H9 (cell line): Measurements from ENCODE around the gene BTN2A1. TPM values are rescaled to one million over a fixed set of nuclear protein-coding genes. Genes with fewer than 3 reads are reported as not detected.
"Not testable (repeated sequence)": the region's sequence is repeated elsewhere in the genome, so short reads cannot be mapped to it uniquely, and the experiment has no call there.

Experiments
- DNase-seq: peaks from one replicate; pipeline ENCODE4 v3.0.0-alpha.2; 2017
- H2AFZ ChIP-seq: one replicate; pipeline ENCODE4 v1.6.1; 2013; ENCODE audit warnings: mild to moderate bottlenecking, low read length, control low read depth, moderate library complexity
- H2AK5ac ChIP-seq: 2 replicates; pipeline ENCODE4 v1.6.1; 2013; ENCODE audit warnings: low read length, control low read depth, mixed read lengths; ENCODE audit not compliant: insufficient read length
- H2BK120ac ChIP-seq: one replicate; pipeline ENCODE4 v1.6.1; 2013; ENCODE audit warnings: low read depth, mild to moderate bottlenecking, low read length, control low read depth, inconsistent platforms; ENCODE audit not compliant: poor library complexity, severe bottlenecking
- H2BK12ac ChIP-seq: 2 replicates; pipeline ENCODE4 v1.6.1; 2013; ENCODE audit warnings: low read length, control low read depth, mixed read lengths, low read depth; ENCODE audit not compliant: insufficient read length
- H2BK15ac ChIP-seq: 2 replicates; pipeline ENCODE4 v1.6.1; 2013; ENCODE audit warnings: low read depth, low read length, control low read depth
- H2BK20ac ChIP-seq: one replicate; pipeline ENCODE4 v1.6.1; 2013; ENCODE audit warnings: low read depth, mild to moderate bottlenecking, low read length, control low read depth, inconsistent platforms; ENCODE audit not compliant: poor library complexity, severe bottlenecking
- H2BK5ac ChIP-seq: 2 replicates; pipeline ENCODE4 v1.6.1; 2013; ENCODE audit warnings: low read length, control low read depth, mixed read lengths; ENCODE audit not compliant: insufficient read length
- H3K14ac ChIP-seq: 2 replicates; pipeline ENCODE4 v1.6.1; 2013; ENCODE audit warnings: low read length, control low read depth; ENCODE audit not compliant: insufficient read depth
- H3K18ac ChIP-seq: 2 replicates; pipeline ENCODE4 v1.6.1; 2013; ENCODE audit warnings: low read depth, mild to moderate bottlenecking, mixed read lengths, low read length, control low read depth; ENCODE audit not compliant: insufficient read length
- H3K23ac ChIP-seq: 2 replicates; pipeline ENCODE4 v1.6.1; 2013; ENCODE audit warnings: low read length, control low read depth, mixed read lengths, low read depth; ENCODE audit not compliant: insufficient read length
- H3K23me2 ChIP-seq: 2 replicates; pipeline ENCODE4 v1.6.1; 2013; ENCODE audit warnings: low read depth, mild to moderate bottlenecking, mixed read lengths, low read length, control low read depth; ENCODE audit not compliant: insufficient read length, poor library complexity, severe bottlenecking
- H3K27ac ChIP-seq: 2 replicates; pipeline ENCODE4 v1.5.1; 2013; ENCODE audit warnings: low read length, control low read depth, mixed read lengths, low read depth; ENCODE audit not compliant: insufficient read length
- H3K27me3 ChIP-seq: 2 replicates; pipeline ENCODE4 v1.6.1; 2013; ENCODE audit warnings: low read length, control low read depth, inconsistent platforms; ENCODE audit not compliant: insufficient read depth
- H3K4ac ChIP-seq: 2 replicates; pipeline ENCODE4 v1.6.1; 2013; ENCODE audit warnings: low read depth, mild to moderate bottlenecking, control low read depth, inconsistent platforms, low read length, moderate library complexity
- H3K4me1 ChIP-seq: 2 replicates; pipeline ENCODE4 v1.6.1; 2013; ENCODE audit warnings: low read length, control low read depth, inconsistent platforms; ENCODE audit not compliant: insufficient read depth
- H3K4me2 ChIP-seq: 2 replicates; pipeline ENCODE4 v1.6.1; 2013; ENCODE audit warnings: low read length, control low read depth, mixed read lengths; ENCODE audit not compliant: insufficient read length, insufficient read depth
- H3K56ac ChIP-seq: 2 replicates; pipeline ENCODE4 v1.6.1; 2013; ENCODE audit warnings: low read depth, mild to moderate bottlenecking, mixed read lengths, low read length, control low read depth; ENCODE audit not compliant: insufficient read length
- H3K79me1 ChIP-seq: 2 replicates; pipeline ENCODE4 v1.6.1; 2013; ENCODE audit warnings: low read depth, mild to moderate bottlenecking, moderate library complexity, low read length, control low read depth, inconsistent platforms; ENCODE audit not compliant: insufficient read depth, poor library complexity, severe bottlenecking
- H3K79me2 ChIP-seq: 2 replicates; pipeline ENCODE4 v1.6.1; 2013; ENCODE audit warnings: low read length, control low read depth, inconsistent platforms; ENCODE audit not compliant: insufficient read depth
- H3K9ac ChIP-seq: 2 replicates; pipeline ENCODE4 v1.6.1; 2013; ENCODE audit warnings: low read length, control low read depth, mixed read lengths; ENCODE audit not compliant: insufficient read length; ENCODE audit errors: extremely low read depth
- H3K9me3 ChIP-seq: one replicate; pipeline ENCODE4 v1.6.1; 2013; ENCODE audit warnings: low read depth, low read length, inconsistent platforms; ENCODE audit not compliant: control insufficient read depth
- H3T11ph ChIP-seq: one replicate; pipeline ENCODE4 v1.6.1; 2013; ENCODE audit warnings: mild to moderate bottlenecking, low read length, control low read depth, inconsistent platforms
- H4K20me1 ChIP-seq: one replicate; pipeline ENCODE4 v1.6.1; 2013; ENCODE audit not compliant: control insufficient read depth, insufficient read length, insufficient read depth
- H4K5ac ChIP-seq: 2 replicates; pipeline ENCODE4 v1.6.1; 2013; ENCODE audit warnings: low read depth, mild to moderate bottlenecking, mixed read lengths, low read length, control low read depth; ENCODE audit not compliant: insufficient read length
- H4K8ac ChIP-seq: replicated peaks from 2 replicates; pipeline ENCODE4 v1.6.1; 2013; ENCODE audit warnings: low read length, control low read depth, mixed read lengths, low read depth; ENCODE audit not compliant: insufficient read length
- H4K91ac ChIP-seq: 2 replicates; pipeline ENCODE4 v1.6.1; 2013; ENCODE audit warnings: low read depth, mild to moderate bottlenecking, moderate library complexity, mixed read lengths, low read length, control low read depth; ENCODE audit not compliant: insufficient read length
- H3K27ac Mint-ChIP-seq, 3 experiments: 2 replicates in 2 of 3; 3 replicates in 1 of 3; pipeline ENCODE4 v1.8.0; 2020 to 2021; ENCODE audit warnings: mixed read lengths in 3 of 3, mild to moderate bottlenecking in 1 of 3, moderate library complexity in 1 of 3
- H3K27me3 Mint-ChIP-seq: 2 replicates; pipeline ENCODE4 v1.8.0; 2021; ENCODE audit warnings: low read depth, mild to moderate bottlenecking, moderate library complexity, mixed read lengths
- H3K36me3 Mint-ChIP-seq, 3 experiments: 2 replicates in 2 of 3; 3 replicates in 1 of 3; pipeline ENCODE4 v1.8.0; 2020 to 2021; ENCODE audit warnings: low read depth in 3 of 3, mixed read lengths in 3 of 3; ENCODE audit not compliant: insufficient read depth in 1 of 3
- H3K4me1 Mint-ChIP-seq, 2 experiments: 2 replicates each; pipeline ENCODE4 v1.8.0; 2020; ENCODE audit warnings: mixed read lengths in 2 of 2
- H3K4me3 Mint-ChIP-seq, 2 experiments: 2 replicates in 1 of 2; 3 replicates in 1 of 2; pipeline ENCODE4 v1.8.0; 2020 to 2021; ENCODE audit warnings: mild to moderate bottlenecking in 2 of 2, mixed read lengths in 2 of 2, moderate library complexity in 1 of 2
- H3K9me3 Mint-ChIP-seq, 2 experiments: 2 replicates in 1 of 2; 3 replicates in 1 of 2; pipeline ENCODE4 v1.8.0; 2020; ENCODE audit warnings: mild to moderate bottlenecking in 2 of 2, mixed read lengths in 2 of 2, moderate library complexity in 1 of 2
- CTCF ChIP-seq: fragments of 200-600 bp; sonication (generic); conservative IDR thresholded peaks from 3 replicates; pipeline ENCODE4 v1.8.0; 2021; ENCODE audit warnings: antibody characterized with exemption, mild to moderate bottlenecking
- WGBS: extraction: QIAGEN DNeasy Blood & Tissue Kit; methylation state at CpG from one replicate; pipeline ENCODE4 v1.1.7; 2013; ENCODE audit warnings: missing lambda C conversion rate, low lambda C conversion rate, mixed read lengths; ENCODE audit not compliant: insufficient read length; ENCODE audit errors: extremely low coverage; 5-methylcytosine and 5-hydroxymethylcytosine counted together
- total RNA-seq: library from RNA; stranded (reverse); gene quantifications from 2 replicates; pipeline ENCODE4 v1.2.1, GENCODE V29; 2021

BTN2A1 gene
- total RNA-seq, 1 experiment from 2014 or later: 18.4 TPM

- H2BK20ac ChIP-seq: no peak overlapping the region
- H3K79me2 ChIP-seq: no peaks in the 10 kb centered on the region
- Mint-ChIP-seq H3K4me3 (no peak overlapping the region), H3K27ac (no peak overlapping the region), H3K9me3 (peaks cover 14 to 16% of the 10 kb centered on the region in 2 experiments), H3K4me1 (no peaks in the 10 kb centered on the region), H3K27me3 (no peaks in the 10 kb centered on the region; the same call in 1 of the 2 replicates), H3K36me3 (peaks cover 23 to 65% (median 46%) of the 10 kb centered on the region in 3 experiments)
- no peaks in the 10 kb centered on the region for H4K20me1 ChIP-seq
- H2BK15ac ChIP-seq: no peak overlapping the region
- H3K9me3 ChIP-seq: no peaks in the 10 kb centered on the region
- no peak for TF ChIP-seq CTCF
- no peak overlapping the region for H3T11ph ChIP-seq
- H3K56ac ChIP-seq: no peak overlapping the region
- no CpG with 5 or more reads among the region's 5 CpGs for WGBS
- no peak overlapping the region for H4K91ac ChIP-seq
- no peak overlapping the region for H3K14ac ChIP-seq
- H3K23ac ChIP-seq: no peak overlapping the region
- H3K79me1 ChIP-seq: no peaks in the 10 kb centered on the region
- H3K4me1 ChIP-seq: no peaks in the 10 kb centered on the region
- H3K27me3 ChIP-seq: no peaks in the 10 kb centered on the region
- H3K9ac ChIP-seq: no peak overlapping the region
- no peak overlapping the region for H2BK12ac ChIP-seq
- no peak overlapping the region for H2AK5ac ChIP-seq
- H2BK120ac ChIP-seq: no peak overlapping the region
- H3K4me2 ChIP-seq: no peak overlapping the region
- DNase-seq: no peak
- no peaks in the 10 kb centered on the region for H3K23me2 ChIP-seq
- no peak overlapping the region for H2BK5ac ChIP-seq
- H4K5ac ChIP-seq: no peak overlapping the region
- H2AFZ ChIP-seq: no peak overlapping the region
- H3K18ac ChIP-seq: no peak overlapping the region
- no peak overlapping the region for H4K8ac ChIP-seq
- no peak overlapping the region for H3K4ac ChIP-seq
- H3K27ac ChIP-seq: no peak overlapping the region
These were observed 25.0 kb upstream of the BTN2A1 start for GRCh38 chr6:26432627-26433201.

GRCh38 chr6:26433680-26434079 lies 24.1 kb upstream of the BTN2A1 start:
- H3K4me2 ChIP-seq, H3T11ph ChIP-seq, H2BK20ac ChIP-seq, H3K23me2 ChIP-seq, H3K56ac ChIP-seq, H2BK120ac ChIP-seq, H2AK5ac ChIP-seq, H2BK5ac ChIP-seq, H3K27me3 ChIP-seq, H3K23ac ChIP-seq, H4K20me1 ChIP-seq, H3K4me3 Mint-ChIP-seq, H2BK12ac ChIP-seq, H3K27ac ChIP-seq, H3K9ac ChIP-seq, DNase-seq, H3K4me1 Mint-ChIP-seq, H3K4ac ChIP-seq, H3K27me3 Mint-ChIP-seq, H3K9me3 ChIP-seq, H4K91ac ChIP-seq, H2AFZ ChIP-seq, H3K14ac ChIP-seq, H4K5ac ChIP-seq, H3K79me1 ChIP-seq, H3K79me2 ChIP-seq, H3K4me1 ChIP-seq, H2BK15ac ChIP-seq, H3K27ac Mint-ChIP-seq, H4K8ac ChIP-seq, H3K18ac ChIP-seq: not testable (repeated sequence)
- no CpG with 5 or more reads among the region's 8 CpGs for WGBS
- H3K9me3 Mint-ChIP-seq: peaks cover 14 to 16% of the 10 kb centered on the region in 2 experiments
- peaks cover 20 to 57% (median 46%) of the 10 kb centered on the region in 3 experiments for H3K36me3 Mint-ChIP-seq
